Islet precursor cell (in vitro differentiated cells): Measurements from ENCODE around the gene UFD1.

Source experiments
- DNase-seq: peaks from one replicate; pipeline ENCODE4 v3.0.0-alpha.2; 2018

The UFD1 gene

GRCh38 chr22:19419086-19419463 is 59.9 kb downstream of the UFD1 start:
- DNase-seq, result no peak

- DNase-seq, result no peak
Observed at GRCh38 chr22:19412923-19413322, 66.1 kb downstream of the UFD1 start.

DNA sequence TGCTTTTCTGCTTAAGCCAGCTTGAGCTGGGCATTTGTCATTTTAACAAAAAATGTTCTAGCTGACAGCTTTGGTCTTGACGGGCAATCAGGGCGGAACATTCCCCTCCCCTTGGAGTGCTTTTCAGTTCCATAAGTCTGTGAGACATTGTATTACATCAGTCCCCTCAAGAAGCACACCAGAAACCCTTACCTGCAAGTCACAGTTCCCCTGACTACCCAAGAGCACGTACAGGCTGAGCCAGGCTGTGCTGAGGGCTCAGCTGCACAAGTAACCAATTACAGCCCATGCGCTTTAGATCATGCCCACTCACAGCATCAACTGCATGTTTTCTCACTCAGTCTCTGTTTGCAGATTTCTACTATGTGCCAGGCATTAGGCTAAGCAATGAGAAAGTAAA is 66.5 kb downstream of the UFD1 start:
- DNase-seq, result no peak

DNA sequence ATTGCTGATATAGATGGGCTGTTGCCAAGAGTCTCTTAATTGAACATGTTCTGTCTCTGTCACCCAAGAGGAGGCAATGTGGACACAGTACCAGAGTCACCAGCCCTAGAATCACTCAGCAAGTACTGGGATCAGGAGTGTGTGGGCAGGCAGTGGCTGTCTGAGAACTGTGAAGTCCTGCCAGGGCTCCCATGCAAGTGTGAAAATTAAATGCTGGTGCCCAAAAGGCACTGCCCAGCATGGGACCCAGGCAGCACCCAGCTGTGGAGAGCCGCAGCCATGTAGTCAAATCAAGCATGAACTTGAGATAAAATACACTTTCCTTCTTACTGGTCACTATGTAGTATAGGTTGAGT is 67.3 kb downstream of the UFD1 start:
- no peak for DNase-seq

GRCh38 chr22:19410941-19411689 is 67.9 kb downstream of the UFD1 start:
- no peak for DNase-seq

DNA sequence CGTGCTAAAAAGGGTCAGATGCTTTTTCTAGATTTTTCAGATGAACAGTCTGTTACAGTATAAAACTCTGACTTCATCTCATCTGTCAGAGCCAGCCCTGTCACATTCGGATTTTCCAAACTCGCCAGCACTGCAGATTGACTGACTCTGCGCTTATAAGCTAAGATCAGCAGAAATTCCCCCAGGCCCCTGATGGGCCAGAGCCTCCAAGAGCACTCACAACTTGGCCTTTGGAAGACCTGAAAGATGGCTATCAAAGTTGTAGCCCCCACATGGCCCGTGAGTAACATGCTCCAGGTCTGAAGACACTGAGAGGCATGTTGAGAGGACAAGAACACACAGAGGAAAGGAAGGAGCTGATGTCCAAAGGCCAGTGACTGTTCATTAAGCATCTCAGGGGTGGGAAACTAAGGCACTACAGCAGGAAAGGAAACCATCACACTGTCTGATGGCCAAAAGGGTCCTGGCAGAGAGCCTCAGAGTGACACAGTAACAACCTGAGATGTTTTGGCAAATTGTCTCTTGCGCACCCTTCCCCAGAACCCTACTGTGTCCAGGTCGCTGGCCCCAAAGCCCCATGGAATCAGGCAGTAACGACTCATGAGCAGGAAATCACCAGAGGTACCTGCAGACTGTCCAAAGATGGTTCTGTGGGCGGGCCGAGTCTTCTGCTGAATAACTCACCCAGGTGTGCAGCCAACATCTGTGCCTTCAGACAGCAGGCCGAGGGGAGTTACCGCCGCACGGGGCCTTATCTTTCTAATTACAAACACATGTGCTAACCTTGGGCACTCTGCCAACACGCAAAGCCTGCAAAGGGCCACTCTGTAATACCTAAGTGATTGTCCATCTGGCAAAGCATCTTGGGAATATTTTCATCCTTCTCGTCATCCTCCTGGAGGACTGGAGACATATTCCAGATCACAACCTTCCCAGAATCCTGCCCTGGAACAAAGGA is 71.1 kb downstream of the UFD1 start:
- DNase-seq, result no peak

GRCh38 chr22:19406846-19407245 is 72.1 kb downstream of the UFD1 start:
- DNase-seq, result no peak

- DNase-seq, result no peak
Observed at GRCh38 chr22:19406281-19406811, 72.6 kb downstream of the UFD1 start.

DNA sequence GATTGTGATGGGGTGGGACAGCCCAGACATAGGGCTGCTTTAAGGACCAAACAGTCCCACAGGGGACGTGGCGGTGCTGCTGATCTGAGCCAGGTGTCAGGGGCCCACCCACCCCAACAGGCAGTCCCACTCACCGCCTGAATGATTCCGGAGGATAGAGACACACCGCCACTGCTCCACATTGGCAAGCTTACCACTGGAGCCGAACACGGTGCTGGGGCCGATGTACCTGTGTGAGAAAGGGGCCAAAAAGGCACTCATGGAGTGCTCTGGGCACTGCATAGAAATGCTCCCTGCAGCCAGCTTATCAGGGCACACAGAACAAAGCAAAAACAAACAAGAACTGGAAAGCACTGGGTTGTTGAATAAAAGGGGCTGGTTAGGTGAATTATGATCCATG is 73.3 kb downstream of the UFD1 start:
- no peak for DNase-seq

DNA sequence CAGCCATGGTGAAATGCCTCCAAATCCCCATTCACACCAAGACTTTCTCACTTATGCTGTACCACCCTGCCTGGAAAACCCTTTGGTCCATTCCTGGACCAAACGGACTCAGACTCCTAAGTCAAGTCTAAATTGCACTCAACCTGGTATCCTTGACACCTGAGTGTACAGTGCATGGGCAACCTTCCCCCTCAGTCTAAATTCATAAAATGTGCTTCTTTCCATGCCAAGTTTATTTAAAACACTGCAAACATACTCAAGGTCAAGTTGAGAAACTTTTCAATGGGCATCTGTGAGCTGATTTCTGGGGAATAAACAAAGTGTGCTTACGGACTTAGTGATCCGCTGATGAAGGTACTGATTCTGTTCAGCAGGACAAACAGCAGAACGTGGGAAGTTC is 73.9 kb downstream of the UFD1 start:
- DNase-seq, result no peak

DNA sequence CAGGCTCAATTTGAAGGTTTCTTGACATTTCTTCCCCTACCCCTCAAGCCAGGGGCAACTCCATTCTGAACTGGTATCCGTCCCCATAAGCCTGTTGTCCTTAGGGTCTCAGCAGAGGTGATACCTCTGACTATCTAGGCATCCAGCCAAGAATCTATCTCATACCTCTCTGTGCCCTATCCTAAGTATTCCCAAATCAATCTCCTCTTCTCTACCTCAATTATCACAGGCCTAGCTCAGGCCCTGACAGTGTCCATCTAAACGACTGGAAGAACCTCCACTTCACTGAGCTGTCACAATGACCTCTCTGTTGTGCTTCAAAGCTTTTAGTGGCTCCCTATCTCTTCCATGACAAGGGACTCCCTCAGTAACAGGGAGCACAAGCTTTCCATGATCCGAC is 74.3 kb downstream of the UFD1 start:
- DNase-seq, result no peak

DNA sequence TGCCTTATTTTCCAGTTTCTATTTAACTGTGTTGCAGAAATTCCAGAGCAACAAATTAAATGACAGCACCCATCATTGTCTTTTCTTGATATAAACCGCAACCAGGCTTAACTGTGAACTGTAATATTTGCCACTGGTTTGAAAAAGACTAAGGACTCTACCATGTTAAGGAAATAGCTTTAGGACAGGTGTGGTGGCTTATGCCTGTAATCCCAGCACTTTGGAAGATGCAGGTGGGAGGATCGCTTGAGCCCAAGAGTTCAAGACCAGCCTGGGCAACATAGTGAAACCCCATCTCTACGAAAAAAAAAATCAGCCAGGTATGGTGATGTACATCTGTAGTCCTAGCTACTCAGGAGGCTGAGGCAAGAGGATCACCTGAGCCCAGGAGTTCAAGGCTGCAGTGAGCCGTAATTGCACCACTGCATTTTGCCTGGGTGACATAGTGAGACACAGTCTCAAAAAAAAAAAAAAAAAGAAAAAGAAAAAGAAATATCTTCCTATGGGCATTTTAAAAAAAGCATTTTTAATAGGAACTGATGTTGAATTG is 76.3 kb downstream of the UFD1 start:
- no peak for DNase-seq

GRCh38 chr22:19401483-19401882 is 77.5 kb downstream of the UFD1 start:
- DNase-seq, result no peak

DNA sequence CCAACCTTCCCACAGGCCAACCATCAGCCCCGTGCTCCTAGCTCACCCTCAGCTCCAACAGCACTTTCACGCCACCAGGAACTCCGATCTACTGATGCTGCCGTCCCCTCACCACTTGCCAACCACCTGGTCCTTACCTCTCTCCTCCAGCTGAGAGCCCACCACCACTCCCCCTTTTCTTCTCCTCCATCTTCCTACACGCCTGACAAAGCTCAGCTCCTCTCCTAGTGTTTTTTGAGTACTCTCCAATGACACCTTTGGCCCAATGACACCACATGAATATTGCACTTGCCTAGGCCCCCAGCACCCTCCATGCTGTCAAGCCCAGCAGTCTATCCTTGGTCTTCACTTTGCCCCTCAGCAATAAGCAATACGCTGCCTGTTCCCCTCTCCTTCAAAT is 78.1 kb downstream of the UFD1 start:
- no peak for DNase-seq
